ENCODE measurements around the gene GLCE. TPM values are rescaled to one million over a fixed set of nuclear protein-coding genes. Genes with fewer than 3 reads are reported as not detected.
A peak's percentile ranks its signal among the peaks of the same experiment; 100 is the strongest.

Gene GLCE
- total and polyA plus RNA-seq, 2 donors (not counting 1 experiment from before 2014, with no cell fraction given), result 21.7 to 23.9 TPM

- peaks cover 28% of the 10 kb centered on the region for H3K27me3 ChIP-seq (ENCODE audit: control insufficient read depth, insufficient read depth, low read length)
Observed at GRCh38 chr15:69143756-69144436, 16.5 kb upstream of the GLCE start.

GRCh38 chr15:69144530-69144929 lies 15.9 kb upstream of the GLCE start:
- H4K20me1 ChIP-seq (ENCODE audit: control insufficient read depth, extremely low read depth, insufficient read depth, low read length), result no peaks in the 10 kb centered on the region
- no peak overlapping the region for H3K4me3 ChIP-seq (replicated peaks in 1 of 4; ENCODE audit: control extremely low read depth in 1 of 4, insufficient read depth in 1 of 4, low read depth in 3 of 4, low read length in 4 of 4)
- no peaks in the 10 kb centered on the region for H3K9me3 ChIP-seq (ENCODE audit: control insufficient read depth, insufficient read depth, low read depth, low read length)
- no peak overlapping the region for H2AFZ ChIP-seq (ENCODE audit: low read length)
- H3K36me3 ChIP-seq (ENCODE audit: control insufficient read depth, insufficient read depth, low read length), result no peaks in the 10 kb centered on the region
- H3K27ac ChIP-seq (ENCODE audit: insufficient read depth, low read length), result no peak overlapping the region
- TF ChIP-seq EZH2 (IDR thresholded peaks at IDR 0.05; ENCODE audit: low read length, missing control alignments), result no peak
- no peak for TF ChIP-seq CTCF (conservative IDR thresholded peaks at IDR 0.05 in 1 of 2, IDR thresholded peaks at IDR 0.05 in 1 of 2; ENCODE audit: low read depth in 1 of 2, low read length in 2 of 2)
- H3K4me1 ChIP-seq (ENCODE audit: control insufficient read depth, extremely low read depth, insufficient read depth, low read length), result peaks cover 2% of the 10 kb centered on the region
- H3K27me3 ChIP-seq (ENCODE audit: control insufficient read depth, insufficient read depth, low read length), result peaks cover 23% of the 10 kb centered on the region
- H3K79me2 ChIP-seq (ENCODE audit: control insufficient read depth, insufficient read depth, low read length), result no peaks in the 10 kb centered on the region
- H3K9ac ChIP-seq (ENCODE audit: insufficient read depth, low read length), result no peak overlapping the region
- DNase-seq (ENCODE audit: low read depth in 2 of 2), result no peak
- H3K4me2 ChIP-seq (ENCODE audit: extremely low read depth, insufficient read depth, low read length), result no peak overlapping the region

More at GRCh38 chr15:69143756-69144436, 16.5 kb upstream of the GLCE start:
- H2AFZ ChIP-seq (ENCODE audit: low read length), result no peak overlapping the region
- H3K9me3 ChIP-seq (ENCODE audit: control insufficient read depth, insufficient read depth, low read depth, low read length), result no peaks in the 10 kb centered on the region
- no peak overlapping the region for H3K27ac ChIP-seq (ENCODE audit: insufficient read depth, low read length)
- no peak overlapping the region for H3K4me3 ChIP-seq (replicated peaks in 1 of 4; ENCODE audit: control extremely low read depth in 1 of 4, insufficient read depth in 1 of 4, low read depth in 3 of 4, low read length in 4 of 4)
- no peaks in the 10 kb centered on the region for H4K20me1 ChIP-seq (ENCODE audit: control insufficient read depth, extremely low read depth, insufficient read depth, low read length)
- no peak overlapping the region for H3K4me2 ChIP-seq (ENCODE audit: extremely low read depth, insufficient read depth, low read length)
- DNase-seq (ENCODE audit: low read depth in 2 of 2), result peak in 1 of 2 donors; percentile 17
- peaks cover 2% of the 10 kb centered on the region for H3K4me1 ChIP-seq (ENCODE audit: control insufficient read depth, extremely low read depth, insufficient read depth, low read length)
- H3K9ac ChIP-seq (ENCODE audit: insufficient read depth, low read length), result no peak overlapping the region
- TF ChIP-seq EZH2 (IDR thresholded peaks at IDR 0.05; ENCODE audit: low read length, missing control alignments), result no peak
- TF ChIP-seq CTCF (conservative IDR thresholded peaks at IDR 0.05 in 1 of 2, IDR thresholded peaks at IDR 0.05 in 1 of 2; ENCODE audit: low read depth in 1 of 2, low read length in 2 of 2), result no peak
- no peaks in the 10 kb centered on the region for H3K79me2 ChIP-seq (ENCODE audit: control insufficient read depth, insufficient read depth, low read length)
- H3K36me3 ChIP-seq (ENCODE audit: control insufficient read depth, insufficient read depth, low read length), result no peaks in the 10 kb centered on the region

GRCh38 chr15:69145149-69145693 lies 15.2 kb upstream of the GLCE start:
- Histone ChIP-seq H3K79me2 (ENCODE audit: control insufficient read depth, insufficient read depth, low read length) (no peaks in the 10 kb centered on the region), H3K9me3 (ENCODE audit: control insufficient read depth, insufficient read depth, low read depth, low read length) (no peaks in the 10 kb centered on the region), H3K4me2 (ENCODE audit: extremely low read depth, insufficient read depth, low read length) (no peak overlapping the region), H3K4me1 (ENCODE audit: control insufficient read depth, extremely low read depth, insufficient read depth, low read length) (peaks cover 2% of the 10 kb centered on the region), H2AFZ (ENCODE audit: low read length) (no peak overlapping the region), H3K4me3 (replicated peaks in 1 of 4; ENCODE audit: control extremely low read depth in 1 of 4, insufficient read depth in 1 of 4, low read depth in 3 of 4, low read length in 4 of 4) (no peak overlapping the region), H3K27ac (ENCODE audit: insufficient read depth, low read length) (no peak overlapping the region), H3K27me3 (ENCODE audit: control insufficient read depth, insufficient read depth, low read length) (peaks cover 21% of the 10 kb centered on the region), H3K9ac (ENCODE audit: insufficient read depth, low read length) (no peak overlapping the region), H3K36me3 (ENCODE audit: control insufficient read depth, insufficient read depth, low read length) (no peaks in the 10 kb centered on the region), H4K20me1 (ENCODE audit: control insufficient read depth, extremely low read depth, insufficient read depth, low read length) (no peaks in the 10 kb centered on the region)
- no peak for TF ChIP-seq CTCF (conservative IDR thresholded peaks at IDR 0.05 in 1 of 2, IDR thresholded peaks at IDR 0.05 in 1 of 2; ENCODE audit: low read depth in 1 of 2, low read length in 2 of 2)
- no peak for TF ChIP-seq EZH2 (IDR thresholded peaks at IDR 0.05; ENCODE audit: low read length, missing control alignments)
- no peak for DNase-seq (ENCODE audit: low read depth in 2 of 2)

Data from fibroblast of lung (primary cell).